HCT116 (cell line): ENCODE results near the gene NCSTN. TPM values are rescaled to one million over a fixed set of nuclear protein-coding genes. Genes with fewer than 3 reads are reported as not detected.

Experiments
- ATAC-seq: fragments of 200-7000 bp; cut with Tn5 transposase; 2 replicates; pipeline ENCODE4 v1.9.1; 2020; ENCODE audit warnings: mild to moderate bottlenecking, moderate library complexity
- BruUV-seq: library from RNA; stranded (reverse); fragments of 400-500 nt; replicated peaks from 2 replicates; lab custom pipeline; 2021; lab: Mats Ljungman, UMichigan
- CTCF ChIA-PET: fragments of 300-600 bp; sonication (Branson Sonifier 250); formaldehyde crosslinking; loops from one replicate; lab custom pipeline; 2021; ENCODE audit warnings: antibody characterized with exemption; lab: Charles Lee
- POLR2A ChIA-PET: fragments of 300-600, 350-600 bp; sonication (Branson Sonifier 250); formaldehyde crosslinking; loops from one replicate; lab custom pipeline; 2021; ENCODE audit warnings: antibody characterized with exemption; lab: Charles Lee
- RAD21 ChIA-PET, 2 experiments: fragments of 300-600 bp; sonication (Branson Sonifier 250); formaldehyde crosslinking; loops; one replicate each; lab custom pipeline; 2023; ENCODE audit warnings: low total read pairs in 2 of 2; ENCODE audit not compliant: uncharacterized antibody in 2 of 2, unreplicated experiment in 2 of 2, low non-redundant PET in 1 of 2; lab: Charles Lee
- DNase-seq: peaks from one replicate; pipeline ENCODE4 v3.0.0-alpha.2; 2010; ENCODE audit warnings: low read depth, low spot score
- H2AFZ ChIP-seq: fragments of 200-600 bp; shearing (Covaris generic), sonication (generic); 2 replicates; pipeline ENCODE4 v1.6.1; 2017; ENCODE audit warnings: low read depth, mixed run types, mixed read lengths, antibody characterized with exemption, low read length; ENCODE audit not compliant: poor library complexity, severe bottlenecking
- H3K27ac ChIP-seq: 2 replicates; pipeline ENCODE4 v1.5.1; 2012; ENCODE audit warnings: low read depth, low read length
- H3K27me3 ChIP-seq: fragments of 200-600 bp; sonication (generic); 2 replicates; pipeline ENCODE4 v1.6.1; 2016; ENCODE audit warnings: mixed run types, low read length, mixed read lengths; ENCODE audit not compliant: insufficient read depth
- H3K36me3 ChIP-seq, 2 experiments: fragments of 200-500 bp in 1 of 2; fragments of 200-600 bp in 1 of 2; sonication (Bioruptor generic) in 1 of 2; sonication (generic) in 1 of 2; 2 replicates each; pipeline versions ENCODE4 v1.5.1 to v1.6.1; 2014 to 2016; ENCODE audit warnings: low read length in 2 of 2, inconsistent platforms in 1 of 2, mixed read lengths in 1 of 2, mixed run types in 1 of 2; ENCODE audit not compliant: insufficient read depth in 2 of 2, control insufficient read depth in 1 of 2
- H3K4me1 ChIP-seq, 2 experiments: fragments of 200-600 bp in 1 of 2; sonication (generic) in 1 of 2; 2 replicates each; pipeline versions ENCODE4 v1.5.1 to v1.6.1; 2012 to 2017; ENCODE audit warnings: low read length in 2 of 2, inconsistent platforms in 1 of 2, mild to moderate bottlenecking in 1 of 2, mixed read lengths in 1 of 2, mixed run types in 1 of 2, moderate library complexity in 1 of 2; ENCODE audit not compliant: insufficient read depth in 2 of 2, control insufficient read depth in 1 of 2
- H3K4me2 ChIP-seq: fragments of 200-600 bp; sonication (generic); 2 replicates; pipeline ENCODE4 v1.6.1; 2017; ENCODE audit warnings: mixed run types, low read length, mixed read lengths
- H3K4me3 ChIP-seq, 2 experiments: fragments of 200-600 bp in 1 of 2; sonication (generic) in 1 of 2; replicated peaks in 1 of 2; 2 replicates each; pipeline ENCODE4 v1.5.1; 2011 to 2016; ENCODE audit warnings: low read length in 2 of 2, control low read depth in 1 of 2, low read depth in 1 of 2, mild to moderate bottlenecking in 1 of 2, mixed read lengths in 1 of 2, mixed run types in 1 of 2
- H3K79me2 ChIP-seq: fragments of 200-600 bp; sonication (generic); 2 replicates; pipeline ENCODE4 v1.6.1; 2017; ENCODE audit warnings: mild to moderate bottlenecking, mixed run types, low read length, moderate library complexity, mixed read lengths; ENCODE audit not compliant: insufficient read depth
- H3K9ac ChIP-seq: fragments of 200-600 bp; sonication (generic); 2 replicates; pipeline ENCODE4 v1.6.1; 2016; ENCODE audit warnings: low read length, mixed read lengths
- H3K9me2 ChIP-seq: fragments of 200-600 bp; sonication (generic), shearing (Covaris generic); 2 replicates; pipeline ENCODE4 v1.6.1; 2017; ENCODE audit warnings: mixed run types, mild to moderate bottlenecking, moderate library complexity; ENCODE audit not compliant: insufficient read depth
- H3K9me3 ChIP-seq, 2 experiments: fragments of 200-500 bp in 1 of 2; fragments of 200-600 bp in 1 of 2; sonication (Bioruptor generic) in 1 of 2; sonication (generic) in 1 of 2; 2 replicates each; pipeline ENCODE4 v1.6.1; 2014 to 2017; ENCODE audit warnings: low read length in 2 of 2, mixed read lengths in 2 of 2, inconsistent platforms in 1 of 2, low read depth in 1 of 2, mild to moderate bottlenecking in 1 of 2, mixed run types in 1 of 2, moderate library complexity in 1 of 2; ENCODE audit not compliant: control insufficient read depth in 1 of 2, insufficient read depth in 1 of 2
- H4K20me1 ChIP-seq: fragments of 200-600 bp; sonication (generic), shearing (Covaris generic); 2 replicates; pipeline ENCODE4 v1.6.1; 2017; ENCODE audit warnings: mixed run types, mild to moderate bottlenecking, moderate library complexity; ENCODE audit not compliant: insufficient read depth
- EZH2 ChIP-seq: fragments of 200-600 bp; sonication (generic); IDR thresholded peaks from 2 replicates; pipeline ENCODE4 v1.6.1; 2017; ENCODE audit warnings: antibody characterized with exemption, mixed run types
- FOSL1 ChIP-seq: IDR thresholded peaks from 2 replicates; pipeline ENCODE4 v1.6.1; 2012; ENCODE audit warnings: low read depth
- JUND ChIP-seq: IDR thresholded peaks from 2 replicates; pipeline ENCODE4 v1.6.1; 2012
- SIN3A ChIP-seq: IDR thresholded peaks from 2 replicates; pipeline ENCODE4 v1.6.1; 2012; ENCODE audit warnings: low read depth
- SP1 ChIP-seq: IDR thresholded peaks from 2 replicates; pipeline ENCODE4 v1.6.1; 2012; ENCODE audit warnings: low read depth
- ZFX ChIP-seq: fragments of 450-650 bp; IDR thresholded peaks from 2 replicates; pipeline ENCODE4 v1.6.1; 2017
- intact Hi-C: fragments of 100-400 bp; cut with micrococcal nuclease; formaldehyde crosslinking; loops from 2 replicates; pipeline ENCODE4 v1.10.0; 2022
- total RNA-seq: library from RNA; stranded (reverse); gene quantifications from one replicate; pipeline ENCODE4 v1.2.1, GENCODE V29; 2021; ENCODE audit not compliant: unreplicated experiment

Gene NCSTN
- total RNA-seq, 1 experiment from 2014 or later = 68.4 TPM

- Histone ChIP-seq H4K20me1 (no peaks in the 10 kb centered on the region), H3K36me3 (peaks cover 9 to 19% of the 10 kb centered on the region in 2 experiments; a peak in 3 of 4 replicates), H3K9ac (no peak overlapping the region), H3K9me3 (no peaks in the 10 kb centered on the region), H3K27ac (no peak overlapping the region), H3K4me1 (peaks cover 4 to 9% of the 10 kb centered on the region in 2 experiments; a peak in 3 of 4 replicates), H3K9me2 (no peaks in the 10 kb centered on the region), H3K27me3 (no peaks in the 10 kb centered on the region), H3K4me3 (no peak overlapping the region)
- intact Hi-C loops = no loop called here
- DNase-seq (no peak), ATAC-seq (no peak)
- CTCF ChIA-PET = no interaction called here
- POLR2A ChIA-PET = no interaction called here
- TF ChIP-seq ZFX = no peak
- TF ChIP-seq, all 23 proteins: peak for 0
- Histone ChIP-seq H2AFZ (no peak overlapping the region), H3K79me2 (peaks cover 30% of the 10 kb centered on the region), H3K4me2 (no peak overlapping the region)
- no TSS peak for BruUV-seq
- RAD21 ChIA-PET = no interaction called here
These were observed 3.8 kb downstream of the NCSTN start for GRCh38 chr1:160346958-160347357.

DNA sequence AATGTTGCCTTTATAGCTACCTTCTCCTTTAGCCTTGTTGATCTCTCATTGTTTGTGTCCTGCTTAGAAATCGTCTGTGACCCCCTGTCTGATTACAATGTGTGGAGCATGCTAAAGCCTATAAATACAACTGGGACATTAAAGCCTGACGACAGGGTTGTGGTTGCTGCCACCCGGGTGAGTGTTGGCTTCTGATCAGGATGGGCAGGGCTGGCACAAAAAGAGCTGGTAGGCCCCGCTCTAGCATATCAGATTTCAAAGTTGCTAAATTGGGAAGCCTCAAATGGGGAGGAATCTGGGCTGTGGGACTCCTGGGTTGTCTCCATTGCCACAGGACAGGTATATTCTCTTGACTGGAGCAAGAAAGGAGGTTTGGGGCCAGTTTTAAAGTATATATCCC, 8.4 kb downstream of the NCSTN start:
- RAD21 ChIA-PET = no interaction called here
- intact Hi-C loops = no loop called here
- Histone ChIP-seq H3K4me2 (no peak overlapping the region), H3K9me3 (no peaks in the 10 kb centered on the region), H4K20me1 (no peaks in the 10 kb centered on the region), H3K79me2 (no peaks in the 10 kb centered on the region), H3K27me3 (no peaks in the 10 kb centered on the region), H3K9ac (no peak overlapping the region), H3K4me3 (no peak overlapping the region), H3K36me3 (peaks cover 41 to 56% of the 10 kb centered on the region in 2 experiments; a peak in 3 of 4 replicates), H3K4me1 (no peaks in the 10 kb centered on the region), H3K9me2 (no peaks in the 10 kb centered on the region), H2AFZ (no peak overlapping the region), H3K27ac (no peak overlapping the region)
- POLR2A ChIA-PET = no interaction called here
- no peak for TF ChIP-seq JUND
- TF ChIP-seq FOSL1 = no peak
- no peak for TF ChIP-seq SIN3A
- no peak for TF ChIP-seq SP1
- no peak for TF ChIP-seq EZH2
- ATAC-seq (no peak), DNase-seq (no peak)
- BruUV-seq = no TSS peak
- CTCF ChIA-PET = interaction anchor here (1.0 to 1.8 kb wide), 2 partner anchors 25 to 65 kb away, joined by 3 to 6 read pairs; no protein-coding TSS in a partner anchor
